ENCODE measurements around the gene FAM3D.

- no peak for TF ChIP-seq CTCF (conservative IDR thresholded peaks at IDR 0.05)
- no peak for TF ChIP-seq ZFX (IDR thresholded peaks at IDR 0.05)
These were observed 29.5 kb upstream of the FAM3D start for GRCh38 chr3:58696093-58696492.
